SHP77 (cell line): Measurements from ENCODE around the gene NCS1.

Source experiments
- DNase-seq, 2 experiments: peaks; one replicate each; lab custom pipeline; 2025; lab: John Stamatoyannopoulos, UW

The NCS1 gene

GRCh38 chr9:130195638-130196037 lies 23.4 kb downstream of the NCS1 start:
- no peak for DNase-seq

DNA sequence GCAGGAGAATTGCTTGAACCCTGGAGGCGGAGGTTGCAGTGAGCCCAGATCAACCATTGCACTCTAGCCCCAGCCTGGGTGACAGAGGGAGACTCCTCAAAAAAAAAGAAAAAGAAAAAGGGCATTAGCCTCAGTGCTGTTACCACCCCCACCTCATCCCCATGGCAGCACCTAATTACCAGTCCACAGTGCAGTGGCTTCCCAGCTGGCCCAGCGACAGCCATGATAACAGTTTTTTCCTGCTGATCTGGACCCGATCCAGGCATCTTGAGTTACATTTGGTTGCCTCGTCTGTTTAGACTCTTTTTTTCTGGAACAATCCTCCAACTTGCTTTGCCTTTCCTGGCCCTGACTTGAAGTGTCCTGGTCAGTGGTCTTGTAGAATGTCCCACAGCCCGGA lies 24.4 kb downstream of the NCS1 start:
- DNase-seq = no peak

DNA sequence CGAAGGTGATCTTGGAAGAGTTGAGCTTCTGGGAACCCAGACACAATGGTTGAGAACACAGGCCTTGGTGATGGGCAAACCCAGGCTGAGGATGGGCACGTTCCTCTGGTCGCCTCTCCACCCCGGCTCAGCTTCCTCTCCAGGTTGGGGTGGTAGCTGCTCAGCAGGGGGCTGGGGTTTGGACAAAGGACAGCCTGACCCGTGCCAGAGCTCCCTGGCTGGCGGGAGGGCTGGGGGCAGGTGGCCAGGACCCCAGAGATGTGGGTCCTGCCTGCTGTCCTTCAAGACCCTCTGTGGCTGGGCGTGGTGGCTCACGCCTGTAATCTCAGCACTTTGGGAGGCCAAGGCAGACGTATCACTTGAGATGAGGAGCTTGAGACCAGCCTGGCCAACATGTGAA lies 25.2 kb downstream of the NCS1 start:
- no peak for DNase-seq

DNA sequence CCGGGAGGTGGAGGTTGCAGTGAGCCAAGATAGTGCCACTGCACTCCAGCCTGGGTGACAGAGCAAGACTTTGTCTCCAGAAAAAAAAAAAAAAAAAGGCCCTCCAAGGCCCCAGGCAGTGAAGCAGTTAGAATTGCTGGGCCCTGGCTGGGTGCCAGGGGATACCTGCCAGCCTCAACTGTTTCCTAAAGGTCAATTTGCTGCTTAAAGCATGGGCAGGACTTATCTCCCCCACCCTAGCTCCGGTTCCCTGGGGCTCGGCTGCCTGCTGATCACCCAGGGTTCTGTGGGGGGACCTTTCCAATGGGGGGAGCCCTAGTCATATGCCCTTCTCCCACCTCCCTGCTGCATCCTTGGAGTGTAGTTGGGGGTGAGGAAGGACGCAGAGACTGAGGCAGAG lies 25.7 kb downstream of the NCS1 start:
- peak in 1 of 2 experiments; percentile 18 for DNase-seq

DNA sequence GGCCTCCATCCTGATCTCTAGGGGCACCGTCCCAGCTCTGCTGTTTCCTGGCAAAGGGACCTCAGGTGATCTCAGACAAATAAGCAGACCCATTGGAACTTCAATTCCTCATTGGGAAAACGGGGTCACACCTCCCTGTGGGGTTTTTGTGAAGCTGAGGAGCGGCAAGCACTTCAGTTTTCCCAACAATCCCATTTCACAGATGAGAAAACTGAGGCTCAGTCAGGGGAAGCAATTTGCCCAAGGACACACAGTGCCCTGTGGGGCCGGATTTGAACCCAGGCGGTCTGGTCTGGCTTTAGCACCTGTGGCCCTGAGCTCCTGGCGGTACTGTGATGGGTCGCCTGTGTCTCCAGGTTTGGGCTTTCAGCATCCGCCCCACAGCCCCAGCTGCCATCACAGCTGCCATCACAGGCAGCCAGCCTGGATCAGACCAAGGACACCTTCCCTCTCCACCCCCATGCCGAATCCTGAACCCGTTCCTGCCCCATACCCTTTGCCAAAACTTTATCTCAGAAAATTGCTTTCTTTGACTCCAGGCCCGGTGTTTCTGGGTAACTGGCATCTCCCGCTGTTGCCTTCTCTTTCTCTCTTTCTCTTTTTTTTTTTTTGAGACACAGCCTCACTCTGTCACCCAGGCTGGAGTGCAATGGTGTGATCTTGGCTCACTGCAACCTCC lies 26.4 kb downstream of the NCS1 start:
- DNase-seq = no peak

- DNase-seq = no peak
Observed at GRCh38 chr9:130199605-130200004, 27.4 kb downstream of the NCS1 start.

GRCh38 chr9:130200038-130200849 lies 28.0 kb downstream of the NCS1 start:
- DNase-seq = no peak

DNA sequence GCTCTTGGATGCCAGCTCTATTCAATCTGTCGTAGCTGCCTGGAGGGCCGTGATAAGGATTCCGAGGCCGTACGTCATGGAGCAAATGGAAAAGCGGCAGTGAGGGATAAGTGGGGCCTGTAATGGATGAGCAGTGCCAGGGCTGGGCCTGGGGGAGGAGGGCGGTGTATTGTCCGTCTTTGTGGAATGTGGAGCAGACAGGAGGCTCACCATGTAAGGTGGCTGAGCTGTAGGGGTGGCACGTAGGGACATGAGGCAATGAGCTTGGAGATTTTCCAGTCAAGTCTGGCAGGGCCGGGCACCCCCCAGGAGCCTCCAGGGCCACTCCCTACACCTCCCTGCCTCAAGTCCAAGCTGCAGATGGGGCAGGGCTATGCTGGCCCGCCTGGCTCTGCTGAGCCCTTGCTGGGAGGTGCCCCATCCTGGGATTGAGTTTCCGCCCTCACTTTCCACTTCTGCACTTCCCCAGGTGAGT lies 29.2 kb downstream of the NCS1 start:
- no peak for DNase-seq

DNA sequence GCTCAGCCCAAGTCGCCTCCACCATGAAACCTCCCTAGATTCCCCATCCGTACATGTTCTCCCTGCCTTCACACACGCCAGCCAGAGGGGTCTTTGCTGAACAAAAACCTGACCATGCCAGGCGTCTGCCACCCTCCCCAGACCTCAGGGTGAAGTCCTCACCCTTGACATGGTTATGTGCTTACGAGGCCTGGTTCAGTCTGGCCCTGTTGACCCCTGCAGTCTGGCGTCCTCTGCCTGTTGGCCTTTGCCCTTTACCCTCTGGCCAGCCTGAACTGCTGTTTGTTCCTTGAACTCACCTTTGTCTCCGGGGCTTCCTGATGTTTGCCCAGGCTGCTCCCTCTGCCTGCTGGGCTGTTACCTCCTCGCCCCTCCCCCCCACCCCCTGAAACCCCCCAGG lies 29.8 kb downstream of the NCS1 start:
- DNase-seq = no peak

DNA sequence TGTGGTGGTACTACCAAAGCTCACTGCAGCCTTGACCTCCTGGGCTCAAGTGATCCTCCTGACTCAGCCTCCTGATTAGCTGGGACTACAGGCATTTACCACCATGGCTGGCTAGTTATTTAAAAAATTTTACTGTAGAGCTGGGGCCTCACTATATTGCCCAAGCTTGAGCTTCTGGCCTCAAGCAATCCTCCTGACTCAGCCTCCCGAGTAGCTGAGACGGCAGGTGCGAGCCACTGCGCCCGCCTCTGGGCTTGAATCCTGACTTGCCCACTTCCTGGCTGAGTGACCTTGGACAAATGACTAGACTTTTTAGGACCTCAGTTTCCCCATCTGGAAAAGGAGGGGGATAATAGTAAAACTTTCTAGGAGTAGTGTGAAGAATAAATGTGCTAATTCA lies 32.1 kb downstream of the NCS1 start:
- DNase-seq = no peak

DNA sequence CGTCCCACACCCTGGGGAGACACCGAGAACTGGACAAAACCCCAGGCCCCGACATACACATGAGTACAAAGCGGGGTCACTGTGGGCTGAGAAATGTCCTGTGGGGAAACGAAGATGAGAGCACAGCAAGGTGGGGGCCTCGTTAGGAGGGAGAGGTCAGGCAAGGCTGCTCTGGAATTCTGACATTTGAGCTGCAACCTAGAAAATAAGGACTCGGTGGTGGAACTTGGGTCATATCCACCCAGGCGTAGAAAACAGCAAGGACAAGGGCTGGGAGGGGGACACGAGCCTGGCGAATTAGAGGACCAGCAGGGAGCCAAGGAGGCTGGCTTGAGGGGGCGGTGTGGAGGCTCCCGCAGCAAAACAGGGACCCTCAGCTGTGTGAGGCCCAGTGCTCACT lies 32.8 kb downstream of the NCS1 start:
- DNase-seq = no peak

GRCh38 chr9:130205912-130206311 lies 33.7 kb downstream of the NCS1 start:
- no peak for DNase-seq

DNA sequence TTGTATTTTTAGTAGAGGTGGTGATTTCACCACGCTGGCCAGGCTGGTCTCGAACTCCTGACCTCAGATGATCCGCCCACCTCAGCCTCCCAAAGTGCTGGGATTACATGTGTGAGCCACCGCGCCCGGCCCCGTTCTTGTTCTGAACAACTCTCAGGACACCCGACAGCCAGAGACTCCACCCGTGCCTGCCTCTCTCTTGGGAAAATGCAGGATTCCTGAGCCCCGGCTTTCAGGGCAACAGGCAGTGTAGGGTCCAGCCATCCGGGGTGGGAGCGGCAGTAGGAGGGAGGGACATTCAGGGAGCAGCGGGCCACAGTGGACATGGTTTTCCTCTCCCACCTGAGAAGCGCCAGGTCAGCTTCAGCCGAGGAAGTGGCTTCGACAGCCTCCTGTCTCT lies 34.4 kb downstream of the NCS1 start:
- no peak for DNase-seq

GRCh38 chr9:130207241-130207992 lies 35.2 kb downstream of the NCS1 start:
- no peak for DNase-seq

GRCh38 chr9:130208600-130209347 lies 36.6 kb downstream of the NCS1 start:
- DNase-seq = no peak

DNA sequence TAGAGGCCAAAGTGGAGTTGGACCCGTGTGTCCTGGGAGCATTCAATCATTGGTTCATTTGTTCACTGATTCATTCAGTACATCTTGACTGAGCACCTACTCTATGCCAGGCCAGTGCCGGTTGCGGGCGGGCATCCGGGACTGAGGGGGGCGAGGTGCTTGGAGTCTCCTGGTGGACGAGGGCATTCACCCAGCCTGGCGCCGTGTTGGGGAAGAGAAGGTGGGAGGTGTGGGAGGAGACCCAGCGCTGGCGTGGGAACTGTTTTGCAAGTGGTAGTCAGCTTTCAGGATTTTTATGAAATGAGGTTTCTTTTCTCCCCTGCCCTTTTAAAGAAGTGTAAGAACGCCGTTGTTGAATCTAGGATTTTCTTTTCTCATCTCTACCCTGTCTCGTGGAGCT lies 37.2 kb downstream of the NCS1 start:
- DNase-seq = no peak

DNA sequence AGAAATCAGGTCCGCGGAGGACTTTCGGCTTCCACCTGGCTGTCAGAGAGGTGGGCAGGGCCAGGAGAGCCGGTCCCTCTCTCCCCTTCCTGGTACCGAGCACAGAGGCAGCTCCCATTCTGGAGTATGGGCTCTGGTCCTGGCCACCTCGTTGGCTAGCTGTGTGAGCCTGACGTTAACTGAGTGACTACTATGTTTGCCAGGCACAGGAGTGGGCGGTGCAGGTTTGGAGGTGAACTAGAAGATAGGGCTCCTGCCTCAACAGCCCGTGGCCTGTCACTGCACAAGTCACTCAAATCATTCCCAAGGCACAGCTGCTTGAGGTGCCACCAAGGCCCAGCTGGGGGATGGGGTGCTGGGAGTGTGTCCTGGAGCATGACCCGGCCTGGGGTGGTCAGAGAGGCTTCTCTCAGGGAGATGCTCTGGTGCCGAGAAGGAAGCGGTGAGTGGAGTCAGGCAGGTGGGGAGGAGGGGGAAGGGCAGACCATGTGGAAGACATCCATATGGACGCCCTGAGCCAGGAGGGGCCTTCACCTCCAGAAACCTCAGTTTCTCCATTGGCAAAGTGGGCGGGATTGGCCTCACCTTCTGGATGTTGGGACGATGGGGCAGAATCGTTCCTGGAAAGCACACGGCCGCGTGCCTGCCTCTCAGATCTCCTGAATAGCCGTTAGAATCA lies 39.5 kb downstream of the NCS1 start:
- no peak for DNase-seq

- no peak for DNase-seq
Observed at GRCh38 chr9:130212543-130213297, 40.5 kb downstream of the NCS1 start.

- DNase-seq = no peak
Observed at GRCh38 chr9:130213911-130214761, 41.9 kb downstream of the NCS1 start.
